ENCODE measurements around the gene ATP6V0A1. TPM values are rescaled to one million over a fixed set of nuclear protein-coding genes. Genes with fewer than 3 reads are reported as not detected.
A peak's percentile ranks its signal among the peaks of the same experiment; 100 is the strongest.

The ATP6V0A1 gene
- total and polyA plus RNA-seq, 4 donors, result 13.4 to 111 (median 71.9) TPM

GRCh38 chr17:42507671-42508070 lies 49.0 kb downstream of the ATP6V0A1 start:
- no peaks in the 10 kb centered on the region for H3K27me3 ChIP-seq (ENCODE audit: control insufficient read depth in 1 of 2, insufficient read depth in 2 of 2, low read length in 1 of 2)
- no peak overlapping the region for H3K4me3 ChIP-seq (ENCODE audit: low read length in 2 of 2)
- no peak for ATAC-seq (ENCODE audit: low FRiP score)
- no peak overlapping the region for H3K27ac ChIP-seq (ENCODE audit: low read depth in 1 of 2, low read length in 2 of 2)
- intact Hi-C loops (cut with DNase I), result no loop called here
- H3K36me3 ChIP-seq (ENCODE audit: control insufficient read depth in 1 of 2, insufficient read depth in 2 of 2, low read length in 1 of 2), result peaks cover 2 to 4% of the 10 kb centered on the region in 2 donors
- no peaks in the 10 kb centered on the region for H3K9me3 ChIP-seq (ENCODE audit: control insufficient read depth, low read length)
- H3K4me1 ChIP-seq (ENCODE audit: control insufficient read depth in 1 of 2, insufficient read depth in 2 of 2, low read length in 2 of 2), result peaks cover 0 to 3% of the 10 kb centered on the region in 2 donors
- no peak for DNase-seq
- 92 to 94% methylated on average over 4 of the region's 4 CpGs for WGBS, 2 donors

DNA sequence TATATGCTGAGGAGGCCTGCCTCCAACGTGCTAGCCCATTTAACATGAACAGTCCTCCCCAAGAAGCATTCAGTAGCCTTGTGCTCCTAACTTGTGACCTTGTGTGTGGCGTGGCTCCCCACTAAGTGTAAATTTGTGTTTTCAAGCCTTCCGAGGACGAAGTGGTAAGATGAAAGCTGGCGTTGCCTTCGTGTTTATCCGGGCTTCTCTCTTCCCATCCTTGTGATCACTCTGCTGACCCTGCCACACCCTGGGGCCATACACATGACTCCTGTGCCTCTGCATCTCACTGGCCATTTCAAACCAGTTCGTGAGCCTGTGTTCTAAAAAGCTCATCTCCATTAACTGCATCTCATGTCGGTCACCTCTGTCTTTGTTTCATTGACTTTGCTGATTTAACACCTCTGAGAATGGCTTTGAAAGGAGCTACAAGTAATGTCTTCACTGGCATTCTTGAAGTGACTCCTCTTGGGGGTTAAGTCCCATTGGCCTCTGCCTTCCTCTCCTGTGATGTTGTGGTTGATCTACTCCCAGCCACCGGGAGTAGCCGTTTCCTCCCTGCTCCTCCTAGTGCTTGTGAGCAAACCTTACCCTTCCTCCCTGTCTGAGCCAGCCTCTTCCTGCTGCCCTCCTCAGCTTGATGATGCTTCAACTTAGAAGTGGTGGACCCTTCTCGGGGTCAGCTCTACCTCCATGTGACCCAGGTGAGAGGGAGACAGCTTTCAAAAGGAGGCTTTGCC lies 49.9 kb downstream of the ATP6V0A1 start:
- 88 to 89% methylated on average over 12 of the region's 12 CpGs for WGBS, 2 donors
- no peak for ATAC-seq (ENCODE audit: low FRiP score)
- H3K4me1 ChIP-seq (ENCODE audit: control insufficient read depth in 1 of 2, insufficient read depth in 2 of 2, low read length in 2 of 2), result peaks cover 0 to 4% of the 10 kb centered on the region in 2 donors
- H3K27me3 ChIP-seq (ENCODE audit: control insufficient read depth in 1 of 2, insufficient read depth in 2 of 2, low read length in 1 of 2), result no peaks in the 10 kb centered on the region
- no peaks in the 10 kb centered on the region for H3K9me3 ChIP-seq (ENCODE audit: control insufficient read depth, low read length)
- H3K36me3 ChIP-seq (ENCODE audit: control insufficient read depth in 1 of 2, insufficient read depth in 2 of 2, low read length in 1 of 2), result peaks cover 2 to 4% of the 10 kb centered on the region in 2 donors
- peak in 1 of 2 donors; percentile 43 for DNase-seq
- no peak overlapping the region for H3K4me3 ChIP-seq (ENCODE audit: low read length in 2 of 2)
- intact Hi-C loops (cut with DNase I), result no loop called here
- H3K27ac ChIP-seq (ENCODE audit: low read depth in 1 of 2, low read length in 2 of 2), result no peak overlapping the region

GRCh38 chr17:42509409-42509808 lies 50.7 kb downstream of the ATP6V0A1 start:
- Histone ChIP-seq H3K4me1 (ENCODE audit: control insufficient read depth in 1 of 2, insufficient read depth in 2 of 2, low read length in 2 of 2) (peaks cover 0 to 4% of the 10 kb centered on the region in 2 donors), H3K27ac (ENCODE audit: low read depth in 1 of 2, low read length in 2 of 2) (peak overlapping the region in 1 of 2 donors; percentile 41), H3K36me3 (ENCODE audit: control insufficient read depth in 1 of 2, insufficient read depth in 2 of 2, low read length in 1 of 2) (peaks cover 2 to 3% of the 10 kb centered on the region in 2 donors), H3K9me3 (ENCODE audit: control insufficient read depth, low read length) (no peaks in the 10 kb centered on the region), H3K4me3 (ENCODE audit: low read length in 2 of 2) (no peak overlapping the region), H3K27me3 (ENCODE audit: control insufficient read depth in 1 of 2, insufficient read depth in 2 of 2, low read length in 1 of 2) (no peaks in the 10 kb centered on the region)
- intact Hi-C loops (cut with DNase I), result no loop called here
- ATAC-seq (ENCODE audit: low FRiP score) (no peak), DNase-seq (peak in 1 of 2 donors; percentile 5)
- WGBS, 2 donors, result 39 to 46% methylated on average over 5 of the region's 5 CpGs

DNA sequence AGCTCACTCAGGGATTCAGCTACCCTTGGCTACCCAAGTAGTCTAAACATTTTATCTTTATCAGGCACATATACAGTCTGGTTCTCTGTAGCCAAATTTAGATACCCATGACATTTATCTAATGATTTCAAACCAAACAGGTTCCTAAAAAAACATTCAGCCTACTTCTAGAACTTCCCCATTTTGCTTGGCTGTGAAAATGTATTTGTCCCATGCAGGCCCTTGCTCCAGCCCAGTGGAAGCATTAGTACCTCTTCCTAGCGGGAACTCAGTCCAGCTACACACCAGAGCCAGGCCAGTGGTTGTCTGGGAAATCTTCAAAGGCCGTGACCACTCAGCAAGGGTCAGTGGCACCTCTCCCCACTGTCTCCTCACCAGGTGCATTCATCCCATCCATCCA lies 51.2 kb downstream of the ATP6V0A1 start:
- WGBS, 2 donors, result 15 to 17% methylated on average over 2 of the region's 2 CpGs
- Histone ChIP-seq H3K9me3 (ENCODE audit: control insufficient read depth, low read length) (no peaks in the 10 kb centered on the region), H3K36me3 (ENCODE audit: control insufficient read depth in 1 of 2, insufficient read depth in 2 of 2, low read length in 1 of 2) (peaks cover 0 to 2% of the 10 kb centered on the region in 2 donors), H3K27me3 (ENCODE audit: control insufficient read depth in 1 of 2, insufficient read depth in 2 of 2, low read length in 1 of 2) (no peaks in the 10 kb centered on the region), H3K27ac (ENCODE audit: low read depth in 1 of 2, low read length in 2 of 2) (peak overlapping the region in 1 of 2 donors; percentile 47), H3K4me1 (ENCODE audit: control insufficient read depth in 1 of 2, insufficient read depth in 2 of 2, low read length in 2 of 2) (peaks cover 0 to 4% of the 10 kb centered on the region in 2 donors), H3K4me3 (ENCODE audit: low read length in 2 of 2) (no peak overlapping the region)
- ATAC-seq (ENCODE audit: low FRiP score) (no peak), DNase-seq (peak in 1 of 2 donors; percentile 3)
- intact Hi-C loops (cut with DNase I), result loop anchor here in 1 of 2 donors (5.0 kb wide), 1 partner anchor 43 kb away; no protein-coding TSS in a partner anchor

GRCh38 chr17:42512246-42512645 lies 53.6 kb downstream of the ATP6V0A1 start:
- Histone ChIP-seq H3K27me3 (ENCODE audit: control insufficient read depth in 1 of 2, insufficient read depth in 2 of 2, low read length in 1 of 2) (no peaks in the 10 kb centered on the region), H3K4me1 (ENCODE audit: control insufficient read depth in 1 of 2, insufficient read depth in 2 of 2, low read length in 2 of 2) (peaks cover 0 to 4% of the 10 kb centered on the region in 2 donors), H3K4me3 (ENCODE audit: low read length in 2 of 2) (no peak overlapping the region), H3K27ac (ENCODE audit: low read depth in 1 of 2, low read length in 2 of 2) (peak overlapping the region; percentile 6 to 38), H3K9me3 (ENCODE audit: control insufficient read depth, low read length) (no peaks in the 10 kb centered on the region), H3K36me3 (ENCODE audit: control insufficient read depth in 1 of 2, insufficient read depth in 2 of 2, low read length in 1 of 2) (peaks cover 0 to 2% of the 10 kb centered on the region in 2 donors)
- intact Hi-C loops (cut with DNase I), result loop anchor here in 1 of 2 donors (5.0 kb wide), 1 partner anchor 45 kb away; no protein-coding TSS in a partner anchor
- ATAC-seq (ENCODE audit: low FRiP score) (no peak), DNase-seq (peak in 1 of 2 donors; percentile 57)
- 74 to 77% methylated on average over 9 of the region's 9 CpGs for WGBS, 2 donors

GRCh38 chr17:42512733-42513251 lies 54.1 kb downstream of the ATP6V0A1 start:
- Histone ChIP-seq H3K27me3 (ENCODE audit: control insufficient read depth in 1 of 2, insufficient read depth in 2 of 2, low read length in 1 of 2) (no peaks in the 10 kb centered on the region), H3K27ac (ENCODE audit: low read depth in 1 of 2, low read length in 2 of 2) (peak overlapping the region; percentile 6 to 38), H3K4me1 (ENCODE audit: control insufficient read depth in 1 of 2, insufficient read depth in 2 of 2, low read length in 2 of 2) (peaks cover 0 to 4% of the 10 kb centered on the region in 2 donors), H3K9me3 (ENCODE audit: control insufficient read depth, low read length) (no peaks in the 10 kb centered on the region), H3K36me3 (ENCODE audit: control insufficient read depth in 1 of 2, insufficient read depth in 2 of 2, low read length in 1 of 2) (peaks cover 0 to under 1% of the 10 kb centered on the region in 2 donors), H3K4me3 (ENCODE audit: low read length in 2 of 2) (no peak overlapping the region)
- ATAC-seq (ENCODE audit: low FRiP score) (no peak), DNase-seq (peak in 1 of 2 donors; percentile 38)
- 39 to 42% methylated on average over 6 of the region's 6 CpGs for WGBS, 2 donors
- intact Hi-C loops (cut with DNase I), result loop anchor here in 1 of 2 donors (5.0 kb wide), 1 partner anchor 45 kb away; no protein-coding TSS in a partner anchor

DNA sequence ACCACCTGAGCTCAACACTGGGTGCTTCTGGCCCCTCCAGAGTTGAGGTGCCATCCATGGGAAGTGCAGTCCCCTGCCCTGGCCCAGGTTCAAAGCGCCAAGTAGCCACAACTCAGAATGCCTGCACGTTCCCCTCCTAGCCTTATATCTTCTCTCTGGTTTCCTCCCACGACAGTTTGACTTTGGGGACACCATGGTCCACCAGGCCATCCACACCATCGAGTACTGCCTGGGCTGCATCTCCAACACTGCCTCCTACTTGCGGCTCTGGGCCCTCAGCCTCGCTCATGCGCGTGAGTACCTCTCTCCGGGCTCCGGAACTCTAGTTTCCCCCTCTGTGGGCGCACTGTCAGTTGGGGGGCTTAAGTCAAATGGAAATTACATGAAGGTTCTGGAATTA lies 55.0 kb downstream of the ATP6V0A1 start:
- intact Hi-C loops (cut with DNase I), result loop anchor here in 1 of 2 donors (5.0 kb wide), 1 partner anchor 46 kb away; no protein-coding TSS in a partner anchor
- WGBS, 2 donors, result 95 to 96% methylated on average over 11 of the region's 11 CpGs
- Histone ChIP-seq H3K27ac (ENCODE audit: low read depth in 1 of 2, low read length in 2 of 2) (peak overlapping the region in 1 of 2 donors; percentile 30), H3K4me3 (ENCODE audit: low read length in 2 of 2) (no peak overlapping the region), H3K4me1 (ENCODE audit: control insufficient read depth in 1 of 2, insufficient read depth in 2 of 2, low read length in 2 of 2) (peaks cover 0 to 4% of the 10 kb centered on the region in 2 donors), H3K36me3 (ENCODE audit: control insufficient read depth in 1 of 2, insufficient read depth in 2 of 2, low read length in 1 of 2) (no peaks in the 10 kb centered on the region), H3K9me3 (ENCODE audit: control insufficient read depth, low read length) (no peaks in the 10 kb centered on the region), H3K27me3 (ENCODE audit: control insufficient read depth in 1 of 2, insufficient read depth in 2 of 2, low read length in 1 of 2) (no peaks in the 10 kb centered on the region)
- DNase-seq (peak in 1 of 2 donors; percentile 67), ATAC-seq (ENCODE audit: low FRiP score) (no peak)

- no peak overlapping the region for H3K27ac ChIP-seq (ENCODE audit: low read depth in 1 of 2, low read length in 2 of 2)
- peak in 1 of 2 donors; percentile 59 for DNase-seq
These were observed 55.6 kb downstream of the ATP6V0A1 start for GRCh38 chr17:42514279-42514678.

More at GRCh38 chr17:42514279-42514678, 55.6 kb downstream of the ATP6V0A1 start:
- H3K4me3 ChIP-seq (ENCODE audit: low read length in 2 of 2), result no peak overlapping the region
- intact Hi-C loops (cut with DNase I), result loop anchor here in 1 of 2 donors (5.0 kb wide), 1 partner anchor 47 kb away; no protein-coding TSS in a partner anchor
- ATAC-seq (ENCODE audit: low FRiP score), result no peak
- WGBS, 2 donors, result 96 to 97% methylated on average over 11 of the region's 11 CpGs
- no peaks in the 10 kb centered on the region for H3K27me3 ChIP-seq (ENCODE audit: control insufficient read depth in 1 of 2, insufficient read depth in 2 of 2, low read length in 1 of 2)
- H3K36me3 ChIP-seq (ENCODE audit: control insufficient read depth in 1 of 2, insufficient read depth in 2 of 2, low read length in 1 of 2), result no peaks in the 10 kb centered on the region
- no peaks in the 10 kb centered on the region for H3K9me3 ChIP-seq (ENCODE audit: control insufficient read depth, low read length)
- peaks cover 0 to 8% of the 10 kb centered on the region in 2 donors for H3K4me1 ChIP-seq (ENCODE audit: control insufficient read depth in 1 of 2, insufficient read depth in 2 of 2, low read length in 2 of 2)
